Activated CD8-positive, alpha-beta memory T cell treated with anti-CD3 and anti-CD28 coated beads, Interleukin-2, amount 50 U/mL, for 1 hour (primary cell): ENCODE data around the gene GTPBP2.

Experiments
- DNase-seq: peaks from one replicate; pipeline ENCODE4 v3.0.0-alpha.2; 2020; ENCODE audit errors: extremely low read depth

The GTPBP2 gene

DNA sequence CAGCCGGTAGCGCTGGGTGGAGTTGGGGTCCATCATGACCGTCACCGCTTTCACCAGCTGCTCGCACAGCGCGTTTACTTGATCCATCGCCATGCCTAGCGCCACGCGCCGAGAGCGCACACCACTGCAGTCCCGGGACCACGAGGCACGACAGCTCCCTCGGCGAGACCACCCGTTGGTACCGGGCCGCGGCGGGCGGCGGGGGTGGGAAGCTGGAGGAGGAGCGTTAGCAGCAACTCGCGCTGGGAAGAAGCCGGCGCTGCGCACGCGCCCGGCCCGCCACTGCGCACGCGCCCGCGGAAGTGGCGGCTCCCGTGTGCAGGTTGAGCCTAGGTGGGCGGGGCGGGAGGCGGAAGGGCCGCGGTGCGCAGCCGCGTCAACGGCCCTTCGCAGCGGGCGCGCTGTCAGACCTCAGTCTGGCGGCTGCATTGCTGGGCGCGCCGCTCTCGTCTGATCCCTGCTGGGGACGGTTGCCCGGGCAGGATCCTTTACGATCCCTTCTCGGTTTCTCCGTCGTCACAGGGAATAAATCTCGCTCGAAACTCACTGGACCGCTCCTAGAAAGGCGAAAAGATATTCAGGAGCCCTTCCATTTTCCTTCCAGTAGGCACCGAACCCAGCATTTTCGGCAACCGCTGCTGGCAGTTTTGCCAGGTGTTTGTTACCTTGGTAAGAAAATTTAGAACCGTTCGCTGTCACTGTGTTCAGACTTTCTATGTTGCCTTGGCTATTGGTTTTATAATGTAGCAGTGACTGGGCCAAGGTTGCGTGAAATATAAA, 53.1 kb downstream of the GTPBP2 start, which contains the start of the genes POLH and XPO5:
TSS of gene POLH (plus strand) at position 414 of the 780 bp plus-strand sequence. CDS start 6,135 bp downstream, outside the sequence.
TSS of gene XPO5 (minus strand) at position 267 of the 780 bp plus-strand sequence. CDS start at position 93, 174 bp downstream.
- peak; percentile 71 for DNase-seq

DNA sequence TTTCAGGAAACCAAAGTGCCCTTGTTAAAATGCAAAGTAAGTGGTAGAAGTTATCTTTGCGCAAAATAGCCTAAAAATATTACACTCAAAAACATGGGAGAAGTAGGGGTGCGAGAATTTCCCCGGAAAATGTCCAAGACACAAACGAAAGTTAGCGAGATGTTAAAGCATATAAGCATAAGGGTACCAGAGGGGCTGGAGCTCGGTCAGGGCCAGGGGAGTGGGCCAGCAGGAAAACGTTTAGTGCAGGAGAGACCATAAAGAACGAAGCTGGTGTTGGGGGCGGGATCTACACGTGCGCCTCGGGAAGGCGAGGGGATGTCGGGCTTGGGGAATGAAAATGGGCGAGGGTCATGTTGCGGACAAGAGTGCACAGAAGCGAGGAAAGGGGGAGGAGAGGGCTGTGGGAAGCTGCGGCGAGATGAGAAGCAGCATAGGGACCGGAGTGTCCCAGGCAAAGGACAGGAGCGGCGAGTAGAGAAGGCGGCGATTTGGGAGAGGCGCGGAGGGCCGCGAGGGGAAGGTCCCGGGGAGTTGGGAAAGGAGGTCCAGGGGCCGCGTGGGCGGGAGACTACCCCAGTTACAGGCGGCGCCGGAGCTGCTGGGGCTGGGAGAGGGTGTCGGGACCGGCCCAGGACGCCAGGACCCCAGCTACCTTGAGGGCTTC, 53.8 kb downstream of the GTPBP2 start:
- no peak for DNase-seq

GRCh38 chr6:43572015-43572414, 57.0 kb downstream of the GTPBP2 start:
- no peak for DNase-seq

- DNase-seq, result no peak
Observed at GRCh38 chr6:43570876-43571441, 58.1 kb downstream of the GTPBP2 start.
